ENCODE measurements around the gene GYPB.
"Not testable (repeated sequence)": the region's sequence is repeated elsewhere in the genome, so short reads cannot be mapped to it uniquely, and the experiment has no call there.

Gene GYPB

DNA sequence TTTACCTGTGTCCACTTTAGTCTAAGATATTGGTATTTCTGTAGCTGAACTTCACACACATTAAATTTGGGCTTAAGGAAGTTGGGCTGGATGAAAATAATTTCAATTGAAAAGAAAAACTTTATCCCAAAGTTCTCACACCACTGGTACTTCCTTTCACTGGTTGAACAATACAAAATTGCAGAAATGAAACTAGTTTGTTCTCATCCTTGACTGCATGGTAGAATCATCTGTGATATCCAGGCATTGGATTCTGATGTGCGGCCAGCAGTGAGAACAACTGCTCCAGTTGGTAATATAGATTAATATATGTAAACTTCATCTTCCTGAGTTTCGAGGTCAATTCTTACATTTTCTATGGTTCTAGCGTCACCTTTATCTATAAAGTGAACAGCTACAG is 10.6 kb downstream of the GYPB start:
- not testable (repeated sequence) for DNase-seq

DNA sequence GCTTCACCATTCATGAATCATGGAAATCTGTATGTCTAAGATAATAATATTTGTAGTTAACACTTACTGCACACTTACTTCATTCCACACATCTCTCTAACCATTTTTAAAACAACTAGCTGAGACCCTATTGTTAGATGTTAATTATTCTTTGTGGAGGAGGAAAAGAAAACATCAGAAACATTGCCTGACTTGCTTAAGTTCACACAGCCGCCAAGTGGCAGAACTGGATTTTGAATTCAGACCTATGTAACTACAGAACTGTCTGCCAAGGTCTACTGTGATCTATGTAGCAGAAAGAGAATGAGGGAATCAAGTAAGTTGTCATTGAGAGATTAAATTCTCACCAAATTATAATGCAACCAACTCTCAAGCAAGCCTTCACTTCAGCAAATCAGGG is 11.2 kb downstream of the GYPB start:
- DNase-seq = not testable (repeated sequence)

DNA sequence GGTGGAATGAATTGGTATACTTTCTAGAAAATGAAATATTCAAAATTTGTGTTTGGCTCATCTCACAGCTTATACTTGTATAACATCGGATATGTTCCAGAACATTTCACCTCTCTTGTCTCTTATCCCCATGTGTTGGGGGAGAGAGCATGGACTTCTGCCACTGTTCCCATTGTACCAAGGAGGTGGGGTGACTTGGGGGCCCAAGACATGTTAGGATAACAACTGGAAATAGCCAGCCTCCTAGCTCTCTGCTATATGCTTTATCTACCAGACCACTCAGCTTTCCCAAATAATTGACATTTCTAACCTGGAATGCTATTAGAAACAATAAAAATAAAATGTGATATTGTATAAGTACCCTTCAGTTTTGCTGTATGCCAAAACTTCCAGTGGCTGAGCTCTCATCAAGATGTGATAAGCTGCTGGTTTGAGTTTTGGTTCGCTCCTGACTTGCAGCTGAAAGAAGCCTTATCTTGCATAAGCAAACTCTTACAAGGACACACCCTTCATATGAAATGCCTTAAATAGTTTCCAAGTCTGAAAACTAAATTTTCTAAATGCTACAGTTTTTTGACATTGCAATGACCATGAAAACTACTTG is 12.9 kb downstream of the GYPB start:
- DNase-seq = not testable (repeated sequence)

DNA sequence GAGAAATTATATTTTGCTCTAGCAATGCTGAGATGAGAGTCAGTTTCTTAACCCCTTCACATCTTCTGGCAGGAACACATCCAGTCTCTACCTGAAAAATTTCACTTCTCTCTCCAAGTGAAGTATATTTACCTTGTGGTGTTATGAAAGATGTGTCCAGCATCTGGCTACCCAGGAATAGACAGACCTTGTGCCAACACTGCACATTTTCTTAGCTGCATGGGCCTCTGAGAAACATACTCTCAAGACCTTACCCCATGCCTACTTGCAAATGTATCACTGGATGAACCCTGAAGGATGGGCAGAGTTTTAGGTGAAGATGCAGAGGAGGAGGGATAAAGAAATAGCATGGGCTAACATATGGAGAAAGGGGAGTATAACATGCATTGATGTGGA is 13.6 kb downstream of the GYPB start:
- DNase-seq = not testable (repeated sequence)

DNA sequence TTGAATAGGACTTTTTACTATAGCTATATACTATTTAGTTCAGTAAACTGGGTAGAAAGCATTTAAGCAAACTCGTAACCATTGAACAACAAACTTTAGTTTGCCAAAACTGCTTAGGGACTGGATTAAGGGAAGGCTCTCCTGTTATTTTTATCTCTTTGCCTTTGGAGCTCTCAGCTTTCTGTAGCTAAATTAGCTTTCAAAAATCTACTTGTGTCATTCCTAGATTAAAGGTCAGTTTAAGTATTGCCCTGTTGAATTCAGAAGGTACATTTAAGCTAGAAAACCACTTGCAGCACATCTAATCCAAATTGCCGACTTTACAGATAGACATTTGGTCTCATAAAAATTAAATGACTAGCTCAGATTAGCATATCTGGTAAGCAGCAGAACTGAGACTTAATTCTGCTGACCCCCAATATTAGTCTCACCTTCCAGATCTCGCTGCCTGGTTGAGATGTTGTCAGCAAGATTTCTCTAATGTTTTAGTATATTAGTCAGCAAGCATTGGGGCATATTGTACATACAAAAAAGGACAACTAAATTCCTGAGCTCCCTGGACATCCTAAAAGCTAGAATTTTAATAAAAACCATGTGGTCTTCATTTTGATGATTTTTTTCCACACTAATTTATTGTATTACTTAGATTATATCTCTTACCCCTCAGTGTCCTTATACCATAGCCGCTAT is 14.2 kb downstream of the GYPB start:
- not testable (repeated sequence) for DNase-seq

DNA sequence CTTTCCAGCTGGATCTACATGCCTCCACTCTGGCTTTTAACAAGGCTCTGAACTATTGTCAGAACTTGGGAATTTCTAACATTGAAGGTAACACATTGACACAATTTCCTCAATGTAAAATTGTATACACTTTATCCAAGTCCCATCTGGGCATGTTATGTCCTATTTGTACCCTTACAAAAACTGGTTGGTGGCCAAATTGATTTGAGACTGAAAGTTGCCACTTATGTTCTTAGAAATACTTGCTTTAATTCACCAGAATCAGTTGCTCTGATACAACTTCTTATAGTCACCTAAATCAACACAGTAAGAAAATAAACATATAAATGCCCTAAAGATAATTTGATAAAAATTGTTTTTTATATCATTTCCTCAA is 15.3 kb downstream of the GYPB start:
- DNase-seq = not testable (repeated sequence)

DNA sequence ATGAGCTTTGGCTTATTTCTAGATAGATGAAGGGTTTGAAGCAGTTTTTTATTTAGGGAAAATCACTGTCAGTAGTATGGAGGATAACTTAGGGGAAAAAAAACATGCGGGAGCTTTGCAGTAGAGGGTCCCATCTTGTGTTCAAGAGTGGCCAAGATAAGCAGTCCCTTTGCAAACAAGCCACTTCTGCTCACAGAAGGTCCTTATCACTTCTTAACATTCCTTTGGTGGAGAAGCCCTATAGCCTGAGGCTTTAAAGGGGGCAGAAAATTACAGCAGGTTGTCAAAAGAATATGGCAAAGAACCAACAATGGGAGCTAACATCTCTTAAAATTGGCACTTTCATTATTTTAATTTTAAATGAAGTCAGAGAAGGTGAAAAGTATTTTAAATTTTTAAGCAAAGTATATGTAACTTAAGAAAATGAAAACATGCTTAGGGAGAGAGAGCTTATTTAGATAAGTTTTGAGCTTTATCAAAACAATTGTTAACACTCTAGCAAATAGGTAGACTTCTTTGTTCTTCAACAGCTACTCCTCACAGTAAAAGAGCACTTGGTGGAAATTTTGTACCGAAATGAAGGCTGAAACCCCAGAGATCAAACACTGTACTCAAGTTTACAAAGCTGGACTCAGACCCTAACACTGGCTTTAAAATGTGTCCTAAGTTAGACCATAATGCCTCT is 15.8 kb downstream of the GYPB start:
- DNase-seq = not testable (repeated sequence)

DNA sequence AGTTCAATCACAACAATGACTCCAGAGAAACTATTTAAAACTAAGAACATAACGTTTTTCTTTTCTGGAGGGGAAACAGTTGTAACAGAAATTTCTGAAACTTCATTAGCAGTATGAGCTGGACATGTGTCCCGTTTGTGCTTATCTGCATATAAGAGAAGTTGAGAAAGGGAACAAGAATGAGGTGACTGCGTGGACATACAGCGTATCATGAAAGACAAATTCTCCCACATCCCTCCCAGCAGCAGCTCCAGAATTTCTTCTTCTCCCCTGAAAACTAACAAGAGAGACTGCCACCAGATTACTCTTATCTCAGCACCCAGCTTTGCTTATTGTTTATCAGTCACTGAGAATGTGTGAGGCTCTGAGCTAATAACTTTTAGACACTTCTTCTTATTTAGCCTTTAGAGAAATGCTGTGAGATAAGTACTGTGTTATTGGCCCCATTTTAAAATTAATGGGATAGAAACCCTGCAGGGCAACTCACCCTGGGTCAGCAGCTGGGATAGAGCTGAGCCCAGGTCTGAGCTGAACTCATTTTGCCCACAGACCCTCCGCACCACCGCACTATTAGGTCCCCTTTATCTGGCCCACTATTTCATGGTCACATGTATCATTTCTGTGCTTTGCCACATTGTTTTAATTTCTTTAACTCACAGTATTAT is 18.7 kb downstream of the GYPB start:
- not testable (repeated sequence) for DNase-seq

DNA sequence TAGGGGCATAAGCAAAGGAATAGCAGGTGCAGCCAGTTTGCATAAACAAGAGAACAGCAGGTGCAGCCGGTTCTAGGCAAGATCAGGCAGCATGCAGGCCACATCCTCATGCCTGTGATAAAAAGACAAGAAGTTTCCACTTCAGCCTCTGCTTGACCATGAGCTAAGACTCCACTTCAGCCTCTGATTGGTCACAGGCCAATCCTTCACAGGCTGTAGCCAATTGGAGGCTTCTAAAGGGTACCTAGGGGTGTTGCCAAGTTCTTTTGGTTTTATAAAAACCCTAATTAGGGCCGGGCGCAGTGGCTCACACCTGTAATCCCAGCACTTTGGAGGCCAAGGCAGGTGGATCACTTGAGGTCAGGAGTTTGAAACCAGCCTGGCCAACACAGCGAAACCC is 23.0 kb downstream of the GYPB start:
- not testable (repeated sequence) for DNase-seq

DNA sequence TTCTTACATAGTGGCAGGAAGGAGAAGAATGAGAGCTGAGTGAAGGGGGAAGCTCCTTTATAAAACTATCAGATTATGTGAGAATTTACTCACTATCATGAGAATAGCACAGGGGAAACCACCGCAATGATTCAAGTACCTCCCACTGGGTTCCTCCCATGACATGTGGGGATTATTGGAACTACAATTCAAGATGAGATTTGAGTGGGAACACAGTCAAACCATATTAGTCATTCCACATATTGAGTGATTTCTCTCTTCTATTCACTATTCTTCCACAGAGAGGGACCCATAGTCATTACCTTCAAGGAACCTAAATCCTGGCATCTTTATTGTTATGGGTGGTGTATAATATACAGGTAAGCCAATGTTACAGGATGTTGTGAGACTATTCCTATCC is 27.4 kb downstream of the GYPB start:
- DNase-seq = not testable (repeated sequence)

DNA sequence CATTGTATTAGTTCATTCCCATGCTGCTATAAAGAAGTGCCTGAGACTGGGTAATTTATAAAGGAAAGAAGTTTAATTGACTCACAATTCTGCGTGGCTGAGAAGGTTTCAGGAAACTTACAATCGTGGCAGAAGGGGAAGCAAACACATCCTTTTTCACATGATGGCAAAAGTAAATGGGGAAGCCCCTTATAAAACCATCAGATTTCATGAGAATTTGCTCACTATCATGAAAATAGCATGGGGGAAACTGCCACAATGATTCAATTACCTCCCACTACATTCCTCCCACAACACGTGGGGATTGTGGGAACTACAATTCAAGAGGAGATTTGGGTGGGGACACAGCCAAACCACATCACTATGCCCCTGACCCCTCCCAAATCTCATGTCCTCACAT is 28.5 kb downstream of the GYPB start:
- DNase-seq = not testable (repeated sequence)

DNA sequence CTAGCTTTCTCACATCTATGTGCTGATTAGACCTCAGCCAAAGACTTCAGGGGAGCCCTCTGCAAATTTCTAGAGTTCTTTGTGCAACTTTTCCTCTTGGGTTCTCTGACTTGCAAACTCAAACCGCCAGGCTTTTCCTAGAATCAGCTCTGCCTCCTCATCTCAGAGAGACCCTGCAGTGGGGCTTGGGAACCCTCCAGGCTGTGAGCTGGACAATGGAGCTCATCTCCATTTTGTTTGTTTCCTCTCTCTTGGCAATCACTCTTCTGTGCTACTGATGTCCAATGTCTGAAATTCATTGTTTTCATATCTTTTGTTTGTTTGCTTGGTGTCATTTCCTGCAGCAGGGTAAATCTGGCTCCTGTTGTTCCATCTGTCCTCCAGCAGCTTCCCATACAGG is 33.0 kb downstream of the GYPB start:
- no peak for DNase-seq

DNA sequence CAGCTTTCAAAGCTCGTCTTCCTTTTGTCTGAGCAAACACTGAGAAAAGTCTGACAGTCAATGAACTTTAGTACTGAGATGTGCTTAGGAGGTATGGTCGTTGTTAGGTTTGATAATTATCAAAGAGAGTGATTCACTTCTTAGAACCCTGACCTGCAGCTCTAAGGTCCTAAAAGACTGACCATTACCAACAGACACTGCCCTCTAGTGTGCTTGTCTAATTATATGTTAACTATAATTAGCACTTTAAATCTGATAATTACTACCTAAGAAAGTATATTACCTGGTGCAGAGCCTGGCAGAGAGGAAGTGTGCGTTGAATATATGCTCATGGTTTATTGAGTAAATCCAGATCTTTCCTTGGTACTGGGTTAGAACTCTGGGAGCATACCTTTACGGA is 38.4 kb downstream of the GYPB start:
- not testable (repeated sequence) for DNase-seq

DNA sequence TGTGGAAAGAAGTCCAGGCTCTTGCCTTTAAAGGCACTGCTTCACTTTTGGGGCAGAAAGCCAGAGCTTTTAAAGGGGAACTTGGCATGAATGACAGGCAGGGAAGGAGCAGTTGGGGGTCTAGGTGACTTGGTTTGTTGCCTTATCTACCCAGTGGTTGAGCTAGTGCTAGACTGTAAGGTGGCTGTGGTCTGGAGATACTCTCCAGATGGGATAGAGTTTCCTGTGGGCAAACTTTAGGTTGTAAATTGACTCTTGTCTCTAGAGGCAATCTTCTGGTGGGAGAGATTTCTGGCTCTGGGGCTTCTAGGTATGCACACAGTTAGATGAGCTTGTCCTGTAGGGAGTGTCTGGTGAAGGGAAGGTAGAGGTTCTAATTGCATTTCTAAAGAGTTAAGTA is 43.7 kb downstream of the GYPB start:
- DNase-seq = not testable (repeated sequence)

DNA sequence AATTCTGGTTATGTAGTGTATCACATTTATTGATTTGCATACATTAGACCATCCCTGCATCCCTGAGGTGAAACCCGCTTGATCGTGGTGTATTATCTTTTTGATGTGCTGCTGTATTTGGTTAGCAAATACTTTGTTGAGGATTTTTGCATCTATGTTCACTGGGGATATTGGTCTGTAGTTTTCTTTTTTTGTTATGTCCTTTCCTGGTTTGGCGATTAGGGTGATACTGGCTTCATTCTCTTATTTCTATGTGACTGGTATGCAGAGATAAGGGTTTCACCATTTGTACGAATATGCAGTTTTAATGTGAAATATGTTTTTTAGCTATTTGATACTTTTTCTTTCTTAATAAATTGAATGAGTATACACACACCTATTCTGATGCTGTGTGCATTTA is 45.2 kb downstream of the GYPB start:
- not testable (repeated sequence) for DNase-seq

DNA sequence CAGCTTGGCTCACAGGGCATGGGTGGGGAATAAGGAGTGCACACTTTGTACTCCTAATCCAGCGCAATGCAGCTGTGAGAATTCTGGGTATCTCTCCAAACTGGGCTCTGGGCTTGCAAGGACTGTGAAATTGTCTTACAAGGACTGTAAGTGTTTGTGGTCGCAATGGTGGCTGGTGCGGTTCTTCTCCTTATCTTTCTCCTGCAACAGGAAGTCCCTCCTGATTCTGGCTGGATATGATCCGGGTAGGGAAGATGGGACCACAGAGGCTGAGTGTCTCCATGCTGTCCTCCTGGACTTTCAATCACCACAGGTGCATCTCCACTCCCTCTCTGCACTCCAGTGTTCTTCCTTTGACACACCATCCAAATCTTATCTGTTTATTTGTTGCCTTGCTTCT is 58.1 kb downstream of the GYPB start:
- DNase-seq = no peak

DNA sequence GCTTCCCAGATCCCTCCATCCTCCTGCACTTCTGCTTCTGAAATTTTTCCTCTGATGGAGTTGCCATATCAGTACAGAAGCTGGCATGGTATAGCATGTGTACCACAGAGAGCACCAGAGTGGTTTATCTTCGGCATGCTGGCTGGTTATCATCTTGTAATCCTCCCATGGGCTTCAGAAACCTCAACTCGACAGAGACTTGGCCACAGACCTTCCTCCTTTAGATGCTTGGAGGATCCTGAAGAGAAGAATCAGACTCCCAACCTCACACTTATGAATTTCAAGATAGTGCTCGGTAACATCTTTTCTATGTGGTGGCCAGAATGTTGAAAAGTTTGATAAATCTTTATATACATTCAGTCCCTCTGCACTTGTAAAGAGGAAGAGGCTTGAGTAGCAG is 63.9 kb downstream of the GYPB start:
- not testable (repeated sequence) for DNase-seq

DNA sequence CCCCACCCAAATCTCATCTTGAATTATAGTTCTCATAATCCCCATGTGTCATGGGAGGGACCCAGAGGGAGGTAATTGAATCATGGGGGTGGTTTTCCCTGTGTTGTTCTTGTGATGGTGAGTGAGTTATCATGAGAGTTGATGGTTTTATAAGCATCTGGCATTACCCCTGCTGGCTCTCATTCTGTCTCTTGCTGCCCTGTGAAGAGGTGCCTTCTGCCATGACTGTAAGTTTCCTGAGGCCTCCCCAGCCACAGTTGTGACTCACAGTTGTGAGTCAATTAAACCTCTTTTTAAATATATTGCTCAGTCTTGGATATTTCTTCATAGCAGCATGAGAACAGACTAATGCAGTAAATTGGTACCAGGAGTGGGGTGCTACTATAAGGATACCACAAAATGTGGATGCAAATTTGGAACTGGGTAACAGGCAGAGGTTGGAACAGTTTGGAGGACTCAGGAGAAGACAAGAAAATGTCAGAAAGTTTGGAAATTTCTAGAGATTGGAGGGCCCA is 67.7 kb downstream of the GYPB start:
- DNase-seq = not testable (repeated sequence)

DNA sequence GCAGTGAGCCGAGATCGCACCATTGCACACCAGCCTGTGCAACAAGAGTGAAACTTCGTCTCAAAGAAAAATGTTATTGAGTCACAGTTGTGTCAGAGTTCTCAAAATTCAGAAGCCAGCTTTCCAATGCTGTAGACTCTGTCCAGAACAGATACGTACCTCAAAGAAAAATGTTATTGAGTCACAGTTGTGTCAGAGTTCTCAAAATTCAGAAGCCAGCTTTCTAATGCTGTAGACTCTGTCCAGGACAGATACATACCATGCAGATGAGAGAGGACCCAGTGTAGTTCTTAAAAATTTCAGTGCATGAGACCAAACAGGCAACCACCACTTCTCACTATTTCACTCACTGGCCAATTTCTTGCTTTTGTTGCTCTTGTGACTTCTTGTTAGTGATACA is 68.2 kb downstream of the GYPB start:
- not testable (repeated sequence) for DNase-seq

DNA sequence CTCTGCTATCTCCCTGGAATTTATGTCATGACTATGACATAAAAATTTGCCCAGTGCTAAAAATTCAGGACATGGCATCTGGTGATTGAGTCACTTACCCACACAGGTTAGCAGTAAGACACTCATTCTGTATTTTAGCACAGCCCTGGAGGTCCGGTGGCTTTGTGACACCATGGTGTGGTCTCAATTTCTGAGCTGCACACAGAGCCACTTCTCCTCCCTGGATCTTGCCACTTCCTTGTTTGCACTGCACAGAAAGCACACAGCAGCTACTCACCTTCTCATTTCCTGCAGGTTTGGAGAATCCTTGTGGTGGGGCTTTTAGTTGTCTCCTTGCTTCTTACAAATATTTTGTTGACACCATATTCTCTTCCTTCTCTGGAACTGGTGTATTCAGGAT is 69.0 kb downstream of the GYPB start:
- DNase-seq = not testable (repeated sequence)

DNA sequence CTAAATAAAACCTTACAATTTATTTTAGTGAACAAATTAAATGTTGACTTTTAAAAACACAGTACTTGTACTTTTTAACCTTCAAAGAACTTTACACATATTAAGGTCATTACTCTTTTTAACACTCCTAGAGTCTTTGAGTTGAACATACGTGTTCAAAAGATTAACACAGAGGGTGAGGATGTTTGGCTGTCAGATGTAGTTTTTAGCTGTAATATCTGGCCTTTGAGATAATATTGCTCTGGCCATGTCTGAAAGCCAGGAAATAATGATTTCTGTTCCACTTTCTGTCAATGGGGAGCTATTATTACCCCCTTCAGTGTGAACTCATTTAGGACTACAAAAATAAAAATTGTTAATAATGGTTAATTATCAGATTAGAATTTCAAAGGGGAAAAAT is 71.7 kb downstream of the GYPB start:
- DNase-seq = not testable (repeated sequence)
